22Rv1 (cell line): ENCODE results near the gene TTLL5.
A peak's percentile ranks its signal among the peaks of the same experiment; 100 is the strongest.

ENCODE experiments used
- H3K27ac ChIP-seq: fragments of 450-650 bp; 2 replicates; pipeline ENCODE4 v1.5.1; 2017
- CTCF ChIP-seq: fragments of 450-650 bp; IDR thresholded peaks from 2 replicates; pipeline ENCODE4 v1.5.1; 2017; ENCODE audit warnings: mild to moderate bottlenecking
- ZFX ChIP-seq: fragments of 450-650 bp; IDR thresholded peaks from 2 replicates; pipeline ENCODE4 v1.6.1; 2017; ENCODE audit warnings: antibody characterized with exemption, borderline replicate concordance

The TTLL5 gene

DNA sequence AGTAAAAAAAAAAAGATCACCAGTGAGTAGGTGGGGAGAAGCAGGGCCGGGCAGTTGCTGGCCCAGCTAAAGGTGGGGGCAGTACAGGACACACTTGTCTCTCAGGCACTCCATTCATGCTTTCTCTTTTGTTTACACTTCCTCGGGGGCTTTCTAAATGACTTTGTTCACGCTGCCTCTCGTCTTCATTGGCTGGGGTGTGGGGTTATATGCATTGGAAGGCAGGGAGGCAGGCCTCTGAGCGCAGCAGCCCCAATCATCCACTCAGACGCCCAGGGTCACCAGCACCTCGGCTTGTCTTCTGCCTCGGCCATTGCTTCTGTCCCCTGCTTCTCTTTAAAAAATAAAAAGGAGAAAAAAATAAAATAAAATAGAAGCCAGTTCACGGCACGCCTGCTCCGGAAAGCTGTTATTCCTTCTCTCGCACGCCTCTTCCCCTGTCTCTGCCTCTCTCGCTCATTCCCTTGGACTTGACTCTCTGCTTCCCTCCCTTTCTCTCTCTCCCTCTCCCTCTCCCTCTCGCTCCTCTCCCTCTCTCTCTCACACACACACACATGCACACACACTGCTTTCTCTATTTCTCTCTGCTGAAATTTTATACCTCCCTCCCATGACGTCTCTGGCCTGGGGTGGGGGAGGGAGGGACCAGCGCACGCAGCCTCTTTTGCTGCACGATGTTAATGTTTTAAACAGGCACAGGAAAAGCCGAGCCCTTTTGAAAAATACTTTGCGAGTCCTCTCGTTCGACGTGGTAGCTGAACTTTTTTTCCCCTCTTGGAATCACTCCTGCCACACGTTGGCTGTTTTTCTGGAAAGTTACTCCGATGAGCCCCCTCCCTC lies 320.6 kb downstream of the TTLL5 start, which contains the start of gene TGFB3:
Gene TGFB3 (minus strand): TSS at position 570 of the 840 bp plus-strand sequence. CDS start 1,102 bp downstream, outside the sequence.
- TF ChIP-seq CTCF (no peak), ZFX (no peak)
- H3K27ac ChIP-seq: peak within 1 kb of the TSS; percentile 91

- H3K27ac ChIP-seq: peak overlapping the region; percentile 91
- TF ChIP-seq CTCF: peak; percentile 75
- no peak for TF ChIP-seq ZFX
Observed at GRCh38 chr14:75982266-75983018, 321.4 kb downstream of the TTLL5 start.

- no peak for TF ChIP-seq ZFX
- no peak overlapping the region for H3K27ac ChIP-seq
Observed at GRCh38 chr14:75983019-75983358, 321.9 kb downstream of the TTLL5 start.

- peak overlapping the region; percentile 62 for H3K27ac ChIP-seq
- TF ChIP-seq ZFX: no peak
- TF ChIP-seq CTCF: no peak
Observed at GRCh38 chr14:75984674-75985073, 323.6 kb downstream of the TTLL5 start.

DNA sequence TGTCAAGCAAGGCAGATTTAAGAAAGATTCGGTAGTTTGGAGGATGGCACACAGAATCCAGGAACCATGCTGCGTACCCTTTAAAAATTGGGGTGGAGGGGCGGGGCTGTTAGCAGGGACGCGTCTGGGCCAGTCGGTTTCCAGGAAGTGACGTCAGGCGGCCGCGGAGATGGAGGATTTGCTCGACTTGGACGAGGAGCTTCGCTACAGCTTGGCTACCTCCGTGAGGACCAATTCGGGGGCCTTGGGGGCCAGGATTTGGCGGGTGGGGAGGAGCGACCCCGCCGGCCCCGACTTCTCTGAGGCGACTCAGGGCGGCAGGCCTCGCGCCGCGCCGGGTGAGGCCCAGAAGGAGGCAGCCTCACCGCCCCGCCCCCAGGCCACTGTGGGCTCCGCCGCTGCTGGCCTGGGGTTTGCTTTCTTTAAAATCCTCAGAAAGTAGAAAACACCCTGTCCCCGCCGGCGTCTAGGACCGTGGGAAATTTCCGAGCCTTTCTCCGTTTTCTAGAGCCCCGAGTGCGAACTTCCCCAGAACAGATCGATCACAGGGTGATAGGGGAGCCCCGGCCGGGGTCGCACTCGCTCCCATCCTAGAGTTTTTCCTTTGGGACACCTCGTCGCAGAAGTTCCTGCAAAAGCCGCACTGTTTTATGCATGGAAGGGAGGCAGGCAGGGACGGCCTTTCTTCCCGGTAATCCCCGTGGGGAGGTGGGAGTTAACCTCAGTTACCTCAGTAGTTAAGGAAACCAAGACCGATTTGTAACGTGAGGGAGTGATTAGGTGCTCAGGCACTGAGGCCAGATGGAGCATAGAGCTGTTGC lies 324.8 kb downstream of the TTLL5 start, which contains the start of gene IFT43:
Gene IFT43 (plus strand): TSS at position 146 of the 821 bp plus-strand sequence. CDS start 24 bp downstream, at position 170.
- TF ChIP-seq CTCF (no peak), ZFX (no peak)
- peak within 1 kb of the TSS; percentile 62 for H3K27ac ChIP-seq

- no peak overlapping the region for H3K27ac ChIP-seq
- TF ChIP-seq CTCF (no peak), ZFX (no peak)
Observed at GRCh38 chr14:75986439-75986765, 325.4 kb downstream of the TTLL5 start.

GRCh38 chr14:75987201-75987970 lies 326.3 kb downstream of the TTLL5 start:
- H3K27ac ChIP-seq: no peak overlapping the region
- TF ChIP-seq CTCF (no peak), ZFX (no peak)
